Liver (tissue), 9 donors: Measurements from ENCODE around the gene UQCRC2. TPM values are rescaled to one million over a fixed set of nuclear protein-coding genes. Genes with fewer than 3 reads are reported as not detected.

Experiments used
- DNase-seq: peaks from one replicate; pipeline ENCODE4 v3.0.0-alpha.2; 2017; ENCODE audit warnings: low spot score
- H3K27ac ChIP-seq, 2 donors: one replicate each; pipeline ENCODE4 v1.7.0; 2013; ENCODE audit warnings: inconsistent platforms in 2 of 2, low read length in 2 of 2, control low read depth in 1 of 2, low read depth in 1 of 2, mild to moderate bottlenecking in 1 of 2
- H3K27me3 ChIP-seq, 4 donors: one replicate each; pipeline versions ENCODE4 v1.6.1 to v1.7.0; 2013; ENCODE audit warnings: low read length in 3 of 4, inconsistent platforms in 1 of 4, mild to moderate bottlenecking in 1 of 4, moderate library complexity in 1 of 4; ENCODE audit not compliant: control insufficient read depth in 4 of 4, insufficient read depth in 4 of 4
- H3K36me3 ChIP-seq, 4 donors: one replicate each; pipeline versions ENCODE4 v1.6.1 to v1.7.0; 2013; ENCODE audit warnings: low read length in 3 of 4, mild to moderate bottlenecking in 3 of 4, low read depth in 1 of 4, moderate library complexity in 1 of 4; ENCODE audit not compliant: control insufficient read depth in 4 of 4, insufficient read depth in 3 of 4
- H3K4me1 ChIP-seq, 4 donors: one replicate each; pipeline versions ENCODE4 v1.6.1 to v1.7.0; 2013; ENCODE audit warnings: low read length in 3 of 4, mild to moderate bottlenecking in 3 of 4, moderate library complexity in 1 of 4; ENCODE audit not compliant: control insufficient read depth in 4 of 4, insufficient read depth in 4 of 4
- H3K4me3 ChIP-seq, 3 donors: one replicate each; pipeline versions ENCODE4 v1.6.1 to v1.7.0; 2013; ENCODE audit warnings: low read length in 3 of 3, control low read depth in 1 of 3, low read depth in 1 of 3, mild to moderate bottlenecking in 1 of 3
- H3K9ac ChIP-seq, 2 donors: one replicate each; pipeline ENCODE4 v1.7.0; 2013; ENCODE audit warnings: low read length in 2 of 2, mild to moderate bottlenecking in 2 of 2, moderate library complexity in 2 of 2, control low read depth in 1 of 2, low read depth in 1 of 2
- H3K9me3 ChIP-seq, 4 donors: one replicate each; pipeline versions ENCODE4 v1.6.1 to v1.7.0; 2013; ENCODE audit warnings: low read length in 3 of 4; ENCODE audit not compliant: control insufficient read depth in 4 of 4
- CTCF ChIP-seq: fragments of 150-350 bp; IDR thresholded peaks from 2 replicates; pipeline ENCODE4 v1.5.1; 2017; ENCODE audit warnings: improper control_type of control experiment, low read depth, low read length; ENCODE audit not compliant: missing input control
- EGR1 ChIP-seq, 2 donors: IDR thresholded peaks; 2 replicates each; pipeline ENCODE4 v1.6.1; 2016 to 2018; ENCODE audit warnings: antibody characterized with exemption in 2 of 2, low read depth in 2 of 2
- FOXA2 ChIP-seq: IDR thresholded peaks from 2 replicates; pipeline ENCODE4 v1.6.1; 2016; ENCODE audit warnings: antibody characterized with exemption
- GABPA ChIP-seq, 2 donors: IDR thresholded peaks in 1 of 2; conservative IDR thresholded peaks in 1 of 2; 2 replicates each; pipeline ENCODE4 v1.6.1; 2016; ENCODE audit warnings: antibody characterized with exemption in 2 of 2, mild to moderate bottlenecking in 1 of 2, moderate library complexity in 1 of 2
- HNF4A ChIP-seq, 2 donors: conservative IDR thresholded peaks; 2 replicates each; pipeline ENCODE4 v1.6.1; 2016; ENCODE audit warnings: antibody characterized with exemption in 2 of 2, mild to moderate bottlenecking in 2 of 2
- JUND ChIP-seq, 2 donors: IDR thresholded peaks; 2 replicates each; pipeline ENCODE4 v1.6.1; 2016; ENCODE audit warnings: antibody characterized with exemption in 2 of 2
- NR2F2 ChIP-seq: IDR thresholded peaks from 2 replicates; pipeline ENCODE4 v1.6.1; 2016; ENCODE audit warnings: antibody characterized with exemption
- RAD21 ChIP-seq, 2 donors: IDR thresholded peaks; 2 replicates each; pipeline ENCODE4 v1.6.1; 2016; ENCODE audit warnings: antibody characterized with exemption in 2 of 2, mild to moderate bottlenecking in 2 of 2
- REST ChIP-seq: IDR thresholded peaks from 2 replicates; pipeline ENCODE4 v1.6.1; 2016; ENCODE audit warnings: antibody characterized with exemption, mild to moderate bottlenecking
- RXRA ChIP-seq, 2 donors: IDR thresholded peaks; 2 replicates each; pipeline ENCODE4 v1.6.1; 2017 to 2018; ENCODE audit warnings: antibody characterized with exemption in 2 of 2, mild to moderate bottlenecking in 1 of 2
- SP1 ChIP-seq: IDR thresholded peaks from 2 replicates; pipeline ENCODE4 v1.6.1; 2018; ENCODE audit warnings: antibody characterized with exemption, mild to moderate bottlenecking
- TAF1 ChIP-seq: conservative IDR thresholded peaks from 2 replicates; pipeline ENCODE4 v1.6.1; 2016; ENCODE audit warnings: antibody characterized with exemption, mild to moderate bottlenecking
- YY1 ChIP-seq: IDR thresholded peaks from 2 replicates; pipeline ENCODE4 v1.6.1; 2016; ENCODE audit warnings: antibody characterized with exemption, mild to moderate bottlenecking
- WGBS: extraction: QIAGEN DNeasy Blood & Tissue Kit; methylation state at CpG from one replicate; pipeline ENCODE4 v1.1.7; 2013; 5-methylcytosine and 5-hydroxymethylcytosine counted together
- polyA plus RNA-seq, 2 donors: library from polyadenylated mRNA; stranded (reverse) in 1 of 2; unstranded in 1 of 2; fragments of 200-250 nt in 1 of 2; fragments of >200 nt in 1 of 2; fragmentation: Nextera tagmentation in 1 of 2; extraction: Ambion mirVana in 1 of 2; gene quantifications; one replicate each; pipeline versions ENCODE4 v1.2.1 to v1.2.3, GENCODE V29; 2013 to 2015
- total RNA-seq, 2 donors: library from RNA; depleted of rRNA; stranded (reverse); fragments of >200 nt; gene quantifications; one replicate each; pipeline ENCODE4 v1.2.3, GENCODE V29; 2014
- TF ChIP-seq, protein P1 (sequence below): IDR thresholded peaks from 2 replicates; pipeline ENCODE4 v1.6.1; 2016; ENCODE audit warnings: antibody characterized with exemption
- TF ChIP-seq, protein P2 (sequence below): IDR thresholded peaks from 2 replicates; pipeline ENCODE4 v1.6.1; 2016; ENCODE audit warnings: antibody characterized with exemption
- donor health status: healthy.
- donor health status: healthy.
- donor health status: healthy.
- donor health status: healthy.
- donor health status: healthy.

UQCRC2 gene
- total and polyA plus RNA-seq, 4 donors = 88.8 to 164 (median 140) TPM

- peaks cover 17 to 66% (median 54%) of the 10 kb centered on the region in 4 donors for H3K36me3 ChIP-seq
- H3K9ac ChIP-seq = no peak overlapping the region
- no peak overlapping the region for H3K27ac ChIP-seq
- peaks cover 0 to 15% (median 10%) of the 10 kb centered on the region in 4 donors for H3K4me1 ChIP-seq
- 81% methylated on average over 3 of the region's 3 CpGs for WGBS
- no peaks in the 10 kb centered on the region for H3K27me3 ChIP-seq
- H3K4me3 ChIP-seq = no peak overlapping the region
- TF ChIP-seq NR2F2 (no peak), HNF4A (conservative IDR thresholded peaks at IDR 0.05) (no peak), GABPA (IDR thresholded peaks at IDR 0.05 in 1 of 2, conservative IDR thresholded peaks at IDR 0.05 in 1 of 2) (no peak), YY1 (no peak), TAF1 (no peak), REST (no peak), JUND (IDR thresholded peaks at IDR 0.05) (no peak)
- TF ChIP-seq, protein P1, sequence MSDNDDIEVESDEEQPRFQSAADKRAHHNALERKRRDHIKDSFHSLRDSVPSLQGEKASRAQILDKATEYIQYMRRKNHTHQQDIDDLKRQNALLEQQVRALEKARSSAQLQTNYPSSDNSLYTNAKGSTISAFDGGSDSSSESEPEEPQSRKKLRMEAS = no peak
- TF ChIP-seq, protein P2, sequence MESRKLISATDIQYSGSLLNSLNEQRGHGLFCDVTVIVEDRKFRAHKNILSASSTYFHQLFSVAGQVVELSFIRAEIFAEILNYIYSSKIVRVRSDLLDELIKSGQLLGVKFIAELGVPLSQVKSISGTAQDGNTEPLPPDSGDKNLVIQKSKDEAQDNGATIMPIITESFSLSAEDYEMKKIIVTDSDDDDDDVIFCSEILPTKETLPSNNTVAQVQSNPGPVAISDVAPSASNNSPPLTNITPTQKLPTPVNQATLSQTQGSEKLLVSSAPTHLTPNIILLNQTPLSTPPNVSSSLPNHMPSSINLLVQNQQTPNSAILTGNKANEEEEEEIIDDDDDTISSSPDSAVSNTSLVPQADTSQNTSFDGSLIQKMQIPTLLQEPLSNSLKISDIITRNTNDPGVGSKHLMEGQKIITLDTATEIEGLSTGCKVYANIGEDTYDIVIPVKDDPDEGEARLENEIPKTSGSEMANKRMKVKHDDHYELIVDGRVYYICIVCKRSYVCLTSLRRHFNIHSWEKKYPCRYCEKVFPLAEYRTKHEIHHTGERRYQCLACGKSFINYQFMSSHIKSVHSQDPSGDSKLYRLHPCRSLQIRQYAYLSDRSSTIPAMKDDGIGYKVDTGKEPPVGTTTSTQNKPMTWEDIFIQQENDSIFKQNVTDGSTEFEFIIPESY = no peak
- no peaks in the 10 kb centered on the region for H3K9me3 ChIP-seq
- DNase-seq = no peak
These were observed 5.9 kb downstream of the UQCRC2 start for GRCh38 chr16:21959050-21959449.

GRCh38 chr16:21962475-21962874 lies 9.3 kb downstream of the UQCRC2 start:
- no peak overlapping the region for H3K27ac ChIP-seq
- DNase-seq = no peak
- no peak for TF ChIP-seq YY1
- no peak overlapping the region for H3K4me3 ChIP-seq
- peaks cover 14 to 90% (median 84%) of the 10 kb centered on the region in 4 donors for H3K36me3 ChIP-seq
- H3K27me3 ChIP-seq = no peaks in the 10 kb centered on the region
- 84% methylated on average over 5 of the region's 5 CpGs for WGBS
- H3K4me1 ChIP-seq = no peaks in the 10 kb centered on the region
- H3K9me3 ChIP-seq = no peaks in the 10 kb centered on the region
- H3K9ac ChIP-seq = no peak overlapping the region

DNA sequence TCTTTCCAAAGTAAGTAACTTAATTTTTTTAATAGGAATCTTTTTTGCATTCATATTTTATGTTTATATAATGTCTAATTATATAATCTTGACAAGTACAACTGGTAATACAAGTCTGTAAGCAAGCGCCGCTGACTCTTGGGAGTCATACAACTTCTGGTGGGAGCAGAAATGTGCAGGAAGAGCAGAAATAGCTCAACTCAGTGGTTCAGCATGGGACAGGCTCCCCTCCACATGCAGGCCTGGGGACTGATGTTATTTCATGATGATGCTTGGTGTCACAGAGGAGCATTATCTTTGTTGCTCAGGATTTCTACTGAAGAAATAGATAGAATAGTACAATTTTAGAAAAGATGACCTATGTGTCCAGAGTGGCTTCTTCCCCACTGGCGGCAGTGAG lies 10.7 kb downstream of the UQCRC2 start:
- Histone ChIP-seq H3K4me3 (no peak overlapping the region), H3K36me3 (peaks cover 14 to 93% (median 82%) of the 10 kb centered on the region in 4 donors), H3K9ac (no peak overlapping the region), H3K9me3 (no peaks in the 10 kb centered on the region), H3K27ac (no peak overlapping the region), H3K27me3 (no peaks in the 10 kb centered on the region), H3K4me1 (no peaks in the 10 kb centered on the region)
- TF ChIP-seq SP1 (no peak), CTCF (no peak), FOXA2 (no peak), GABPA (IDR thresholded peaks at IDR 0.05 in 1 of 2, conservative IDR thresholded peaks at IDR 0.05 in 1 of 2) (no peak), NR2F2 (no peak), REST (no peak), RXRA (IDR thresholded peaks at IDR 0.05) (no peak), TAF1 (no peak), EGR1 (IDR thresholded peaks at IDR 0.05; ENCODE audit: low read depth in 2 of 2) (no peak), RAD21 (IDR thresholded peaks at IDR 0.05) (no peak)
- TF ChIP-seq, protein P1 = no peak
- WGBS = 98% methylated on average over 3 of the region's 3 CpGs
- DNase-seq = no peak
